H9 (cell line): ENCODE results near the gene PASK. TPM values are rescaled to one million over a fixed set of nuclear protein-coding genes. Genes with fewer than 3 reads are reported as not detected.

ENCODE experiments used
- DNase-seq: peaks from one replicate; pipeline ENCODE4 v3.0.0-alpha.2; 2017
- H2AFZ ChIP-seq: one replicate; pipeline ENCODE4 v1.6.1; 2013; ENCODE audit warnings: mild to moderate bottlenecking, low read length, control low read depth, moderate library complexity
- H2AK5ac ChIP-seq: 2 replicates; pipeline ENCODE4 v1.6.1; 2013; ENCODE audit warnings: low read length, control low read depth, mixed read lengths; ENCODE audit not compliant: insufficient read length
- H2BK120ac ChIP-seq: one replicate; pipeline ENCODE4 v1.6.1; 2013; ENCODE audit warnings: low read depth, mild to moderate bottlenecking, low read length, control low read depth, inconsistent platforms; ENCODE audit not compliant: poor library complexity, severe bottlenecking
- H2BK12ac ChIP-seq: 2 replicates; pipeline ENCODE4 v1.6.1; 2013; ENCODE audit warnings: low read length, control low read depth, mixed read lengths, low read depth; ENCODE audit not compliant: insufficient read length
- H2BK15ac ChIP-seq: 2 replicates; pipeline ENCODE4 v1.6.1; 2013; ENCODE audit warnings: low read depth, low read length, control low read depth
- H2BK20ac ChIP-seq: one replicate; pipeline ENCODE4 v1.6.1; 2013; ENCODE audit warnings: low read depth, mild to moderate bottlenecking, low read length, control low read depth, inconsistent platforms; ENCODE audit not compliant: poor library complexity, severe bottlenecking
- H2BK5ac ChIP-seq: 2 replicates; pipeline ENCODE4 v1.6.1; 2013; ENCODE audit warnings: low read length, control low read depth, mixed read lengths; ENCODE audit not compliant: insufficient read length
- H3K14ac ChIP-seq: 2 replicates; pipeline ENCODE4 v1.6.1; 2013; ENCODE audit warnings: low read length, control low read depth; ENCODE audit not compliant: insufficient read depth
- H3K18ac ChIP-seq: 2 replicates; pipeline ENCODE4 v1.6.1; 2013; ENCODE audit warnings: low read depth, mild to moderate bottlenecking, mixed read lengths, low read length, control low read depth; ENCODE audit not compliant: insufficient read length
- H3K23ac ChIP-seq: 2 replicates; pipeline ENCODE4 v1.6.1; 2013; ENCODE audit warnings: low read length, control low read depth, mixed read lengths, low read depth; ENCODE audit not compliant: insufficient read length
- H3K23me2 ChIP-seq: 2 replicates; pipeline ENCODE4 v1.6.1; 2013; ENCODE audit warnings: low read depth, mild to moderate bottlenecking, mixed read lengths, low read length, control low read depth; ENCODE audit not compliant: insufficient read length, poor library complexity, severe bottlenecking
- H3K27ac ChIP-seq: 2 replicates; pipeline ENCODE4 v1.5.1; 2013; ENCODE audit warnings: low read length, control low read depth, mixed read lengths, low read depth; ENCODE audit not compliant: insufficient read length
- H3K27me3 ChIP-seq: 2 replicates; pipeline ENCODE4 v1.6.1; 2013; ENCODE audit warnings: low read length, control low read depth, inconsistent platforms; ENCODE audit not compliant: insufficient read depth
- H3K4ac ChIP-seq: 2 replicates; pipeline ENCODE4 v1.6.1; 2013; ENCODE audit warnings: low read depth, mild to moderate bottlenecking, control low read depth, inconsistent platforms, low read length, moderate library complexity
- H3K4me1 ChIP-seq: 2 replicates; pipeline ENCODE4 v1.6.1; 2013; ENCODE audit warnings: low read length, control low read depth, inconsistent platforms; ENCODE audit not compliant: insufficient read depth
- H3K4me2 ChIP-seq: 2 replicates; pipeline ENCODE4 v1.6.1; 2013; ENCODE audit warnings: low read length, control low read depth, mixed read lengths; ENCODE audit not compliant: insufficient read length, insufficient read depth
- H3K56ac ChIP-seq: 2 replicates; pipeline ENCODE4 v1.6.1; 2013; ENCODE audit warnings: low read depth, mild to moderate bottlenecking, mixed read lengths, low read length, control low read depth; ENCODE audit not compliant: insufficient read length
- H3K79me1 ChIP-seq: 2 replicates; pipeline ENCODE4 v1.6.1; 2013; ENCODE audit warnings: low read depth, mild to moderate bottlenecking, moderate library complexity, low read length, control low read depth, inconsistent platforms; ENCODE audit not compliant: insufficient read depth, poor library complexity, severe bottlenecking
- H3K79me2 ChIP-seq: 2 replicates; pipeline ENCODE4 v1.6.1; 2013; ENCODE audit warnings: low read length, control low read depth, inconsistent platforms; ENCODE audit not compliant: insufficient read depth
- H3K9ac ChIP-seq: 2 replicates; pipeline ENCODE4 v1.6.1; 2013; ENCODE audit warnings: low read length, control low read depth, mixed read lengths; ENCODE audit not compliant: insufficient read length; ENCODE audit errors: extremely low read depth
- H3K9me3 ChIP-seq: one replicate; pipeline ENCODE4 v1.6.1; 2013; ENCODE audit warnings: low read depth, low read length, inconsistent platforms; ENCODE audit not compliant: control insufficient read depth
- H3T11ph ChIP-seq: one replicate; pipeline ENCODE4 v1.6.1; 2013; ENCODE audit warnings: mild to moderate bottlenecking, low read length, control low read depth, inconsistent platforms
- H4K20me1 ChIP-seq: one replicate; pipeline ENCODE4 v1.6.1; 2013; ENCODE audit not compliant: control insufficient read depth, insufficient read length, insufficient read depth
- H4K5ac ChIP-seq: 2 replicates; pipeline ENCODE4 v1.6.1; 2013; ENCODE audit warnings: low read depth, mild to moderate bottlenecking, mixed read lengths, low read length, control low read depth; ENCODE audit not compliant: insufficient read length
- H4K8ac ChIP-seq: replicated peaks from 2 replicates; pipeline ENCODE4 v1.6.1; 2013; ENCODE audit warnings: low read length, control low read depth, mixed read lengths, low read depth; ENCODE audit not compliant: insufficient read length
- H4K91ac ChIP-seq: 2 replicates; pipeline ENCODE4 v1.6.1; 2013; ENCODE audit warnings: low read depth, mild to moderate bottlenecking, moderate library complexity, mixed read lengths, low read length, control low read depth; ENCODE audit not compliant: insufficient read length
- H3K27ac Mint-ChIP-seq, 3 experiments: 2 replicates in 2 of 3; 3 replicates in 1 of 3; pipeline ENCODE4 v1.8.0; 2020 to 2021; ENCODE audit warnings: mixed read lengths in 3 of 3, mild to moderate bottlenecking in 1 of 3, moderate library complexity in 1 of 3
- H3K27me3 Mint-ChIP-seq: 2 replicates; pipeline ENCODE4 v1.8.0; 2021; ENCODE audit warnings: low read depth, mild to moderate bottlenecking, moderate library complexity, mixed read lengths
- H3K36me3 Mint-ChIP-seq, 3 experiments: 2 replicates in 2 of 3; 3 replicates in 1 of 3; pipeline ENCODE4 v1.8.0; 2020 to 2021; ENCODE audit warnings: low read depth in 3 of 3, mixed read lengths in 3 of 3; ENCODE audit not compliant: insufficient read depth in 1 of 3
- H3K4me1 Mint-ChIP-seq, 2 experiments: 2 replicates each; pipeline ENCODE4 v1.8.0; 2020; ENCODE audit warnings: mixed read lengths in 2 of 2
- H3K4me3 Mint-ChIP-seq, 2 experiments: 2 replicates in 1 of 2; 3 replicates in 1 of 2; pipeline ENCODE4 v1.8.0; 2020 to 2021; ENCODE audit warnings: mild to moderate bottlenecking in 2 of 2, mixed read lengths in 2 of 2, moderate library complexity in 1 of 2
- H3K9me3 Mint-ChIP-seq, 2 experiments: 2 replicates in 1 of 2; 3 replicates in 1 of 2; pipeline ENCODE4 v1.8.0; 2020; ENCODE audit warnings: mild to moderate bottlenecking in 2 of 2, mixed read lengths in 2 of 2, moderate library complexity in 1 of 2
- WGBS: extraction: QIAGEN DNeasy Blood & Tissue Kit; methylation state at CpG from one replicate; pipeline ENCODE4 v1.1.7; 2013; ENCODE audit warnings: missing lambda C conversion rate, low lambda C conversion rate, mixed read lengths; ENCODE audit not compliant: insufficient read length; ENCODE audit errors: extremely low coverage; 5-methylcytosine and 5-hydroxymethylcytosine counted together
- total RNA-seq: library from RNA; stranded (reverse); gene quantifications from 2 replicates; pipeline ENCODE4 v1.2.1, GENCODE V29; 2021
- TF ChIP-seq, protein P1 (sequence below): fragments of 200-600 bp; sonication (generic); conservative IDR thresholded peaks from 3 replicates; pipeline ENCODE4 v1.8.0; 2021; ENCODE audit warnings: antibody characterized with exemption, mild to moderate bottlenecking

The PASK gene
- total RNA-seq, 1 experiment from 2014 or later, result 68.0 TPM

DNA sequence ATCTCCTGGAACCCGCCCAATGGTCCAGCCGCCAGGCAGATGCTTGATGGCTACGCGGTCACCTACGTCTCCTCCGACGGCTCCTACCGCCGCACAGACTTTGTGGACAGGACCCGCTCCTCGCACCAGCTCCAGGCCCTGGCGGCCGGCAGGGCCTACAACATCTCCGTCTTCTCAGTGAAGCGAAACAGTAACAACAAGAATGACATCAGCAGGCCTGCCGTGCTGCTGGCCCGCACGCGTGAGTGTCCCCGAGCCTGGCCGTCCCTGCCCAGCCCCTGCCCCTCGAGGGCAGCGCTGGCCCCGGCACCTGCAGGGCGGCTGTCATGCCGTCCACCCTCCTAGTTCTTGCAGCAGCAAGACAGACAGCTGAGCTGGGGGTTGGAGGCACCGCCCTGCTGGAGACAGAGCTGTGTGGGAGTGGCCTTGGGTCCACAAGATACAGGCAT lies 83.9 kb downstream of the PASK start:
- no peaks in the 10 kb centered on the region for H3K23me2 ChIP-seq
- H3K4me1 ChIP-seq, result no peaks in the 10 kb centered on the region
- Mint-ChIP-seq H3K36me3 (no peaks in the 10 kb centered on the region), H3K4me1 (peaks cover 0 to 7% of the 10 kb centered on the region in 2 experiments; a peak in 3 of 4 replicates), H3K4me3 (no peak overlapping the region), H3K27me3 (no peaks in the 10 kb centered on the region; the same call in 1 of the 2 replicates), H3K9me3 (no peaks in the 10 kb centered on the region), H3K27ac (peak overlapping the region in 1 of 3 experiments; percentile 55; a peak in 2 of 7 replicates)
- no peaks in the 10 kb centered on the region for H3K9me3 ChIP-seq
- no peak overlapping the region for H2AK5ac ChIP-seq
- no peak overlapping the region for H3K18ac ChIP-seq
- no peak overlapping the region for H2BK12ac ChIP-seq
- H2AFZ ChIP-seq, result no peak overlapping the region
- no peak overlapping the region for H4K8ac ChIP-seq
- no peak for DNase-seq
- H3K9ac ChIP-seq, result no peak overlapping the region
- H3K27me3 ChIP-seq, result no peaks in the 10 kb centered on the region
- H4K5ac ChIP-seq, result no peak overlapping the region
- TF ChIP-seq, protein P1, sequence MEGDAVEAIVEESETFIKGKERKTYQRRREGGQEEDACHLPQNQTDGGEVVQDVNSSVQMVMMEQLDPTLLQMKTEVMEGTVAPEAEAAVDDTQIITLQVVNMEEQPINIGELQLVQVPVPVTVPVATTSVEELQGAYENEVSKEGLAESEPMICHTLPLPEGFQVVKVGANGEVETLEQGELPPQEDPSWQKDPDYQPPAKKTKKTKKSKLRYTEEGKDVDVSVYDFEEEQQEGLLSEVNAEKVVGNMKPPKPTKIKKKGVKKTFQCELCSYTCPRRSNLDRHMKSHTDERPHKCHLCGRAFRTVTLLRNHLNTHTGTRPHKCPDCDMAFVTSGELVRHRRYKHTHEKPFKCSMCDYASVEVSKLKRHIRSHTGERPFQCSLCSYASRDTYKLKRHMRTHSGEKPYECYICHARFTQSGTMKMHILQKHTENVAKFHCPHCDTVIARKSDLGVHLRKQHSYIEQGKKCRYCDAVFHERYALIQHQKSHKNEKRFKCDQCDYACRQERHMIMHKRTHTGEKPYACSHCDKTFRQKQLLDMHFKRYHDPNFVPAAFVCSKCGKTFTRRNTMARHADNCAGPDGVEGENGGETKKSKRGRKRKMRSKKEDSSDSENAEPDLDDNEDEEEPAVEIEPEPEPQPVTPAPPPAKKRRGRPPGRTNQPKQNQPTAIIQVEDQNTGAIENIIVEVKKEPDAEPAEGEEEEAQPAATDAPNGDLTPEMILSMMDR, result no peak
- H2BK120ac ChIP-seq, result no peak overlapping the region
- H2BK20ac ChIP-seq, result no peak overlapping the region
- no peak overlapping the region for H3K56ac ChIP-seq
- no peak overlapping the region; the same call in 1 of the 2 replicates for H3K14ac ChIP-seq
- H3K27ac ChIP-seq, result no peak overlapping the region
- no peak overlapping the region for H4K91ac ChIP-seq
- H2BK5ac ChIP-seq, result no peak overlapping the region
- H3K79me1 ChIP-seq, result no peaks in the 10 kb centered on the region
- WGBS, result no CpG with 5 or more reads among the region's 27 CpGs
- no peak overlapping the region for H3K23ac ChIP-seq
- H3T11ph ChIP-seq, result no peak overlapping the region
- no peak overlapping the region for H3K4me2 ChIP-seq
- H3K4ac ChIP-seq, result no peak overlapping the region
- no peak overlapping the region for H2BK15ac ChIP-seq
- no peaks in the 10 kb centered on the region for H3K79me2 ChIP-seq
- no peaks in the 10 kb centered on the region for H4K20me1 ChIP-seq
